Ramos (cell line): ENCODE results near the gene GRK1.

Source experiments
- in situ Hi-C: fragments of 300-500 bp; cut with MboI; formaldehyde crosslinking; loops from one replicate; pipeline ENCODE4 v1.14.3; 2022; ENCODE audit warnings: low sequenced_read_pairs; ENCODE audit not compliant: unreplicated experiment

GRK1 gene

DNA sequence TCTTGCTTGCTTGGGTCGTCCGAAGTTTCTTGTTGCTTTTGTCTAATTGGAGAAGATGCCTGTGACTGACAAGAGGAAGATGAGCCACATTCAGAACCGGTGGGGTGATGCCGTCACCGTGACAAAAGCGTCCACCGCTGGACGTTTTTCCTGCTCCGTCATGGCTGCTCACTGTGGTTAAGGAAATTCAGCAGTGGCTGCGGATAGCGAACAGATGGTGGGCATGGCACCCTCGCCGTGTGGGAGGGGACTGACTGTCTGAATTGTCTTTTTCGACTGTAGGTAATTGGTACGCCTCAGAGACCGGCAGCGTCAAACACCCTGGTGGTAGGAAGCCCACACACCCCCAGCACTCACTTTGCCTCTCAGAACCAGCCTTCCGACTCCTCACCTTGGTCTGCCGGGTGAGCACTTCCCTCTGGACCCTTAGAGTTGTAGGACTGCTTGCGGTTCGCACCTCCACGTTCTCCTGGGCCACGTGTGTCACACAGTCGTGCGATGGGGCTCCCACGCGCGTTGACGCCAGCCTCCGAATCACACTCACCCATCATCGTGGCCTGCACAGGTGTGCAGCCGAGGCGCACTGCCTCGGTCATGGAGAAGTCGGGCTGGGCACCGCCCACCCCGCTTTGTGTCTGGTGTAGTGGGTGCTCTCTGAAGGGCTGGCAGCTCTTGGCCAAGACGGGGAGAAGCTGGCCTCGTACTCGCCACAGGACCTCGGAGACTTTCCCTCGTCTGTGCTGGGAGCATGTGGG is 35.5 kb upstream of the GRK1 start:
- in situ Hi-C loops = no loop called here

DNA sequence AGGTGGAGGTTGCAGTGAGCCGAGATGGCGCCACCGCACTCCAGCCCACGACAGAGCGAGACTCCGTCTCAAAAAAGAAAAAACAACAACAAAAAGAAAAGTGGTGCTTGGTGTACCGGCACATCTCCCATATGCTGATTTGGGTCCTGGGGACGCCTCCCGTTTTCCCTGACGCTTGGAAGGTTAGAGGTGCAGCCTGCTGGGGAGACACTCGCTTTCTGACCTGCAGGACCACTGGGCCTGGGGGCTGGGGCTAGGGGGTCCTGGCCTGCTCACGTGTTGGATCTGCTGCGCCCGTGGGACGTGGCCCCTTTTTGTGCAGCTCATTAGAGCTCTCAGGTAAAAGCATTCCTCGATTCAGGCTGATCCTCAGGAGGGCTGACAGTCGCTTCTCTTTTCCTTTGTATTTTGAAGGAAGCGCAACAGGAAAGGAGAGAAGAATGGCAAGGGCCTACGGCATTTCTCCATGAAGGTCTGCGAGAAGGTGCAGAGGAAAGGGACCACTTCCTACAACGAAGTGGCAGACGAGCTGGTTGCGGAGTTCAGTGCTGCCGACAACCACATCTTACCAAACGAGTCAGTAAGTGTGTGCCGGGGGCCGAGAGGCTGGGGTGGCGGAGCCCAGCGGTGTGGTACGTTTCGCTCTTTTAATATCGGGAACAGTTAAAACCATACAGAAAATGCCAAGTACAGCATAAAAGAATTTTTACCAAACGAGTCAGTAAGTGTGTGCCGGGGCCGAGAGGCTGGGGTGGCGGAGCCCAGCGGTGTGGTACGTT is 34.1 kb upstream of the GRK1 start:
- in situ Hi-C loops = no loop called here

DNA sequence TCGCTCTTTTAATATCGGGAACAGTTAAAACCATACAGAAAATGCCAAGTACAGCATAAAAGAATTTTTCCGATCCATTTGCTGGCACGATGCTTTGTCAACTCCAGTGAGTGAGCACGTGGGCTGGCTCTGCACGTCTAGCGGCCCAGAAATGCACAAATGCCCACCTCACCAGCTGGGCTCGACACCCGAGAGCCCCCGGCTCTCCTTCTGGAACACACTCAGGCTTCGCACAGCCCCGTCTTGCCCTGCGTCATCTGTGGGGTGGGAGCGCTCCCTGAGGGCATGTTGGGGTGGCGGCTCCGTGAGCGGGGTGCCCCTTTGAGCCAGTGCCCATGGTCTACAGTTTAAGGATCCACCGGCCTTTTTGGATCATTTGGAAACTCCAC is 33.5 kb upstream of the GRK1 start:
- in situ Hi-C loops = no loop called here

DNA sequence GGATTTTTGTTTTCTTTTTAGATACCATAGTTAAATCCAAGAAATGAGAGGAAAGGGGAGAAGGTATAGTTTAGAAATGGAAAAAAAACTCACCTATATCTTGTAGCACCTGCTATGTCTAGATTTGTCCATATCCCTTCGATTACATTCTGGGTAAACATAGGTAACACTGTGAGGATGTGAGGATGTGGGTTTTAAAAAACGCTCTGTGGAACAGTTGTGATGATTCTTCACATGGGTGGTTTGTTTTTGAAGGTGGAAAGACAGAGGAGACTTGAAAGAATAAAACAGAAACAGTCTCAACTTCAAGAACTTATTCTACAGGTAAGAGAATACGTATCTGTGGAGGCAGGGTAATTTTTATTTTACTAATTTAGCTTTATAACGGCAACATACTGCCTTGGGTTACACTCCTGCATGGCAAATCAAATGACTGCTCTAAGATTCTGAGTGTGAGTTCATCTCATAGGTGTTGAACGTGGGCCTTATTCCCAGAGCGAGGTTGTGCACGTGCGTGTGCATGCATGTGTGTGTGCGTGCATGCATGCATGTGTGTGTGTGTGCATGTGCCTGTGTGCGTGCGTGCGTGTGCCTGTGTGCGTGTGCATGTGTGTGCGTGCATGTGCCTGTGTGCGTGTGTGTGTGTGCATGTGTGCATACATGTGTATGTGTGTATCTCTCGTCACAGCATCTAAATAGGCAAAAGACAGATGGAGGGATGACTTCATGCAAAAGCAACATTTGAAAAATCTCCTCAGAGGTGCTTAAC is 32.6 kb upstream of the GRK1 start:
- in situ Hi-C loops = no loop called here

DNA sequence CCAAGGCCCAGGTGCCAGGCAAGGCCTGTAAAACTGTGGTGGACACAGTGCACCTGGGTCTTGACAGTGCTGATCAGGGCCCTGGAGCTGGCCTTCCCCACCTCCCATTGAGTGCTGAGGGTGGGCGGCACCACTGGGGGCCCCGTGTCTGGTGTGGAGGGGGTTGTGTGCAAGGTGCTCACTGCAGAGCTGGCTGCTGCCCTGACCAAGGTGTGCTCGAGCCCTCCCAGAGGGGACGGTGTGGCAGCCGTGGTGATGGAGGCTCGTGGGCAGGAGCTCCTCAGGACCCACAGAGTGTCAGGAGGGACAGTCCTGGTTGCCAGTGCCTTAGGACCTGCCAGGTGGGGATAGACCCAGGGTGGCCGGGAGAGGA is 32.0 kb upstream of the GRK1 start:
- in situ Hi-C loops = no loop called here

DNA sequence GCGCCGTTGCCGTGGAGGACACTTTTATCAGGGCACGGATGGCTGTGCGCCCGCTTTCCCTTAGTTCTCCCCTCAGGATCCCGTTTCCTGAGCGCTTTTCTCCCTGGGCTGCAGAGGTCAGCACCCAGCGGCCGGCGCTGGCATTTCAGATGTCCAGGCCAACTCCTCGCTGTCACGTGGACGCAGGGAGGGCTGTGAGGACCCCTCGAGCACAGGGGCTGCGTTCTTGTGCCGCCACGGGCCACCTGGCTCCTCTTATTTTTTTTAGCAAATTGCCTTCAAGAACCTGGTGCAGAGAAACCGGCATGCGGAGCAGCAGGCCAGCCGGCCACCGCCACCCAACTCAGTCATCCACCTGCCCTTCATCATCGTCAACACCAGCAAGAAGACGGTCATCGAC is 31.3 kb upstream of the GRK1 start:
- in situ Hi-C loops = no loop called here

DNA sequence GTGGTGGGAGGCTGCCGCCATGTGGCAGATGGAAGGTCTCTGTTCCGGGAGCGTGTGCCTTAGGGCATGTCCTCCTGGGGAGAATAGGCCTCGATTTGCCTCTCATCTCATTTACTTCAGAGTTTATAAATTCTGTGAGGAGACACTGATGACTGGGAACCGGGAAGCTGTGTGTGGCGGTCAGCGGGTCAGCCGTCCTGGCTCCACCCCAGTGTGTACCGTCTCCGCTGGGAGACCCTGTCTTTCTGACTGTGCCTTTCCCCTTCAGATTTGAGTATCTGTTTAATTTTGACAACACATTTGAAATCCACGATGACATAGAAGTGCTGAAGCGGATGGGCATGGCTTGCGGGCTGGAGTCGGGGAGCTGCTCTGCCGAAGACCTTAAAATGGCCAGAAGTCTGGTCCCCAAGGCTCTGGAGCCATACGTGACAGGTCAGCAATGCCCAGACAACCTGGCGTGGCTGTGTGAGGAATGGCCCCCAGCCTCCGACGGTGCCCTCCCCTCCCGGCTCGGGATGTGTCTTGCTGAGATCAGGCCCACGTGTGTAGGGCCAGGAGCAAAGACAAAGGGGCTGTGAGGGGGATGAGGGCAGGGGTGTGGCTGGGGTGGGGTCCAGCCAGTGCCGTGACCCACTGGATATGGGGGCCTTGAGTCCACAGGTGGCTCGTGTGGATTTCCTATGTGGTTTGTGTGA is 30.6 kb upstream of the GRK1 start:
- in situ Hi-C loops = no loop called here

DNA sequence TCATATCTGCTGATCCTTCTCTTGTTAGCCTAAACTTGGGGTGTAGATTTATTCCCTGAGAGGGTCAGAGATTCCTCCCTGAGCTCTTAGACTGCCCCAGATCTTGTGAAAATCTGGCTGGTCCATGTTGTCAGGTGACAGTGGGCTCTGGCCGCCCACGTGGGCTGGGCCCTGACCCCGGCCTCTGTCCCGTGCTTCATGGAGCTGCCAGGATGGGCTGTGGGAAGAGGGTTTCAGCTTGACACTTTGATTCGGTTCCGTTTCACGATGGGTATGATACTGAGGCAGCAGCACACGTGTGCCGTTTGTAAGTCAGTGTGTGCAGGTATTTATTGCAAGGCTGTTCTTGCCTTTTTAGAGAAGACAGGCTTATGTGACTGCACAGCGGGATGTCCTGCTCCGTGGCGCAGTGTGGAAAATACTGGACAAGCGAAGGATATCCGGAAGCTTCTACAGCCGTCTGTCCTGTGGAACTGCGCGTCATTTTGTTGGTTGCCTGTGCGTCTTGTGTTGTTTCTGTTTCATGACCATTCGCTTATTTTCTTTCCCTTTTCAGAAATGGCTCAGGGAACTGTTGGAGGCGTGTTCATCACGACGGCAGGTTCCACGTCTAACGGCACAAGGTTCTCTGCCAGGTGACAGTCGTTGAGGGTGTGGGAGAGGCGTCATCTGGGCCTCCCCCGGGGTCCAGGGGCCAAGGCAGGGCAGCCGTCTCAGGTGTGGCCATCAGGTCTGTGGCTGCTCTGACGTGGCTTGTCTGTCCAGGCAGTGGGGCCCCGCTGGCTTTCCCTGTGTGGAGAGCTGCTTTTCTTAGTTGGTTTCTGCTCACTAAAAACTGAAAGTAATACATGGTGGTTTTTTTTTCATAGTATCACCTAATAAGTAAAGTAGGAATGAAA is 29.5 kb upstream of the GRK1 start:
- in situ Hi-C loops = no loop called here

DNA sequence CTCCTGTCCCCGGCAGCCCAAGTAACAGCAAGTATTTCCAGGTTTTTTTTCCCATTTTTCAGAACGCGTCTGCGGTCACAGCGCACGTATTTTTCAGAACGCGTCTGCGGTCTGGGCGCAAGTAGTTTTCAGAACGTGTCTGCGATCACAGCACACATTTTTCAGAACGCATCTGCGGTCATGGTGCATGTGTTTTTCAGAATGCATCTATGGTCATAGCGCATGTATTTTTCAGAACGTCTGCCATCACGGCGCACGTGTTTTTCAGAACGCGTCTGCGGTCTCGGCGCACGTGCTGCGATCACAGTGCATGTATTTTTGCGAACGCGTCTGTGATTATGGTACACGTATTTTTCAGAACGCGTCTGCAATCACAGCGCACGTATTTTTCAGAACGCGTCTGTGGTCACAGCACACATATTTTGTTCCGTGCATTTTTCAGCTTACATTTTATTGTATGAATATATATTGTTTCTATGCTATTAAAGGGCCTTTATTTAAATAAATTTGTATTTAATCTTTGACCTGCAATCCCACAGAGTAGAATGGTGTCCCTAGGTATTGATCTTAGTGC is 28.8 kb upstream of the GRK1 start:
- in situ Hi-C loops = no loop called here

DNA sequence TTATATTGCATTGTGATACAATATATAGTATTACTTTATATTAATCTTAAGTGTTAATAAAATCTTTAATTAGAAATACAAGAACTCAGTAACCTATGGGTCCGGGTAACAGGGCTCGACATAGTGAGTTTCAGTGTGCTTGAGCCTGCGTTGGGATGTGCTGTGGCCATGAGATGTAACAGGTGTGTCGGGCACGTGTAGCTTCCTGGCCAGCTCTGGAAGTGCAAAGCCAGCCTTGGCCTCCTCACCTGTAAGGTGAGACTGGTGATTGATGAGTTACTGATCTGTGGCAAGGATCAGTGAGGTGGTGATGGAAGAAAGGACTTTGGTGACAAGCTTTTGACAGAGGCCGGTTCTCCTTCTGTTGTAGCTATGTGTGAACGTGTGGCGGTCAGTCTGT is 28.2 kb upstream of the GRK1 start:
- in situ Hi-C loops = no loop called here

DNA sequence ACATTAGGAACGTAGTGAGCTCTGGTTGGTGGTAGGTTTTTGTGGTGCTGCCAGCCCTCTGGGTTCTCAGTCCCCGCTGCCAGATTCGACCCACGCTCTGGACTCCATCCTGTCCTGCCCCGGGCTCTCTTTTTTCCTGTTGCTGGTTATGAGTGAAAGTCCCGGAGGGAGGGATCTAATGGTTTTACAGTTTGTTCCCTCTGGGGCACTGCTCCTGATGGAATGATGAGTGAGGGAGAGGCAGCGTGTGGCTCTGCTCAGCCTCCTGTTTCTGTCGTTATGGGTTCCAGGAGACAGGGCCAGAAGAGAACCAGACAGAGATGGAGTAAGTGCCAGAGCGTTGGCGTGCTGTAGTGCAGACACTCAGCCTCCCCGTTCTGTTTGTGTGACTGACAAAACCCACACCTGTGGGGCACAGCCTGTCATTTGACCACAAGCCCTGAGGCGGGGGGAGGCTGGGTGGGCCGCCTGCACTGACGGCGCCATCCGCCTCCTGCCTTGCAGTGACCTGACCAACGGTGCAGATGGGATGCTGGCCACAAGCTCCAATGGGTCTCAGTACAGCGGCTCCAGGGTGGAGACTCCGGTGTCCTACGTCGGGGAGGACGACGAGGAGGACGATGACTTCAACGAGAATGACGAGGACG is 27.3 kb upstream of the GRK1 start:
- in situ Hi-C loops = no loop called here

DNA sequence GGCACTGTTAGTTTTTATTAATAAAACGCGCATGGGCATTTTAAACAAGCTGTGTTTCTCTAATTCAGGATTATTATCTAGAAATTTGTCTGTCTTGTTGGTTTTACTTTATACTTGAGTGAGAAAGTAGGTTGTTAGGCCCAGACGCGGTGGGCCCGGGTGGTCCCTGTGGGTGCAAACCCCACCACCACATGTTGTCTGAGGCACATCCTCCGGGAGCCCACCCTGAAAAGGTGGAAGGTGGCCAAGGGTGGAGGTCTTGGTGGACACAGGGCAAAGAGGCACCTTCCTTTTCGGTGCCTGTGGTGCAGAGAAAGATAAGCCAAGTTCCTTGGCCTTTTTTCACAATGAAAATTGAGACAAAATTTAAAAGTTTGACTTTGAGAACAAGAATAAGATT is 25.6 kb upstream of the GRK1 start:
- in situ Hi-C loops = no loop called here

DNA sequence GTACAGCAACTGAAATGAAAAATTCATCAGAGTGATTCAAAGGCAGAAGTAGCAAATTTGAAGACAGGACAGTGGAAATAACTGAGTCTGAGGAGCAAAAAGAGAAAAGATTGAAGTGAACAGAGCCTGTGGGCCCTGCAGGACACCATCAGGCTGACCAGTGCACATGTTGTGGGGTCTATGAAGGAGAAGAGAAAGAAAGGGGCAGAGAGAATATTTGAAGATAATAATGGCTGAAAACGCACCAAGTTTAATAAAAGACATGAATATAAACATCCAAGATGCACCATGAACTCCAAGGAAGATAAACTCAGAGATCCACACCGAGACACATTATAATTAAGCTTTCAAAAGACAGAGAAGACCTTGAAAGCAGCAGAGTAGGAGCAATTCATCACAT is 24.5 kb upstream of the GRK1 start:
- in situ Hi-C loops = no loop called here

DNA sequence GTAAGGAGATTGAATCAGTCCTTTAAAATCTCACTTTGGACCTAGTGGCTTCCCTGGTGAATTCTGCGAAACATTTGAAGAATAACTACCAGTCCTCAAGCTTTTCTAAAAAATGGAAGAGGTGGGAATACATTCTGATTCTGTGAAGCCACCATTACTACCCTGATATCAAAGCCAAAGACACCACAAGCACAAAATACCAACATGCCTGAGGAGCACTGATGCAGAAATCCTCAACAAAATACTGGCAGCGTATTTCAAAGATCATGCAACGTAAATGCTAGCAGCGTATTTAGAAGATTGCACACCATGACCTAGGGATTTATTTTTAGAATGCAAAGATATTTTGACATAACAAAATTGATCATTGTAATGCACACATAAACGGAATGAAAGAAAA is 23.4 kb upstream of the GRK1 start:
- in situ Hi-C loops = no loop called here

DNA sequence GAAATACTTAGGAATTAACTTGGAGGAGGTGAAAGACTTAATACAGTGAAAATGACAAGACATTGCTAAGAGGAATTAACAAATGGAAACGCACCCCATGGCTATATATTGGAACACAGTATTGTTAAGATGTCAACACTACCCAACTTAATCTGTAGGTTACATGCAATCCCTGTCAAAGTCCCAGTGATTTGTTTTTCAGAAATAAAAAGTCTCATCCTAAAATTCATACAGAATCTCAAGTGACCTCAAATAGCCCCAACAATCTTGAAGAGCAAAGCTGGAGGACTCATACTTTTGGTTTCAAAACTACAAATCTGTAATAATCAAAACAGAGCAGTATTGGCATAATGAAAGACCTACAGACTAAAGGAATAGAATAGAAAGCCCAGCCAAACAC is 22.2 kb upstream of the GRK1 start:
- in situ Hi-C loops = no loop called here

DNA sequence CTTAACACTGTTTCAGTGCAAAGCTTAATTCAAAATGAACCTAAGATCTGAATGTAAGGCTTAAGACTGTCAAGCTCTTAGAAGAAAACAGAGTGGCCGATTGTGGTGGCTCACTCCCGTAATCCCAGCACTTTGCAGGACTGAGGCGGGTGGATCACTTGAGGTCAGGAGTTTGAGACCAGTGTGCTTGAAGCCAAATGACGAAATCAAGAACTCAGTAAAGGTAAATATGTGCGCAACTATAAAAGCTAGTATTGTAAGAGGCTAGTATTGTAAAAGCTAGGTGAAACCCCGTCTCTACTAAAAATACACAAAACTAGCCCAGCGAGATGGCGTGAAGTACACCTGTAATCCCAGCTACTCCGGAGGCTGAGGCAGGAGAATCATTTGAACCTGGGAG is 21.7 kb upstream of the GRK1 start:
- in situ Hi-C loops = no loop called here

DNA sequence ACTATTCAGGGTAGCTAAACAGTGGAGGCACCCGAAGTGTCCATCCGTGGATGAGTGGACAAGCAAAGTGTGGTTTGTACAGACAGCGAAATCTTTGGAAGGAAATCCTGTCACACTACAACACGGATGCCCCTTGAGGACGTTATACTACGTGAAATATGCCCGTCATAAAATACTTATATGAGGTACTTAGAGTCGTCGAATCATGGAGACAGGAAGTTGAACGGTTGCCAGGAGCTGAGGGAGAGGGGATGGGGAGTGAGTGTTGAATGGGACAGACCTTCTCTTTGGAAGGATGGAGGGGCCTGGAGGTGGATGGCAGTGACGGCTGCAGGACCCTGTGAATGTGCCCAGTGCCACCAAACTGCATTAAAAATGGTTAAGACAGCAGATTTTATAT is 20.6 kb upstream of the GRK1 start:
- in situ Hi-C loops = no loop called here

DNA sequence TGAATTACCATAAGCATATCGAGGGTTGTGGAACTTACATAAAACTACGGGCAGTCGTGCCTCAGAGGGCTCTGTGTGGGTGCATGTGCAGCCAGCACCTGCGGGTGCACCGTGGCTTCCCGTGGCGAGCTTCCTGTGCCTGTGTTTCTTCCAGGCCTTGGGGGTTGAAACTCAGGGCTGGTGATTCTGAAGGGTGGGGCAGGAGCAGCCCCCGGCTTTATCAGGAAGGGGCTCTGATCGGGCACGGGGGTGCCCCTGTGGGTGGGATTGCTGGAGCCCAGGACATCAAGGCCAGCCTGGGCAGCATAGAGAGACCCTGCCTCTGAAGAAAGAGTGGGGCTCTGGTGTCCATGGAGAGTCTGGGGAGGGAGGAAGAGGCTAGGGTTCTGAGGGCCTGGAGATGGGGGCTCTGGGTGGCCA is 20.1 kb upstream of the GRK1 start:
- in situ Hi-C loops = no loop called here
